Adipose tissue (tissue), 3 donors: ENCODE data around the gene CXXC5. TPM values are rescaled to one million over a fixed set of nuclear protein-coding genes. Genes with fewer than 3 reads are reported as not detected.

Source experiments
- H3K27ac ChIP-seq: one replicate; pipeline ENCODE4 v1.5.1; 2013; ENCODE audit warnings: low read depth, low read length
- WGBS, 3 donors: extraction: QIAGEN DNeasy Blood & Tissue Kit; methylation state at CpG; one replicate each; pipeline ENCODE4 v1.1.7; 2013; 5-methylcytosine and 5-hydroxymethylcytosine counted together
- polyA plus RNA-seq, 3 donors: library from polyadenylated mRNA; stranded (reverse); fragments of 200-250 nt; gene quantifications; one replicate each; pipeline ENCODE4 v1.2.3, GENCODE V29; 2013
- donor health status: healthy with polysubstance abuse.
- donor health status: Bipolar disorder and iron deficiency.
- donor health status: healthy.

Gene CXXC5
- polyA plus RNA-seq, 3 donors: 14.2 to 52.3 (median 39.0) TPM

DNA sequence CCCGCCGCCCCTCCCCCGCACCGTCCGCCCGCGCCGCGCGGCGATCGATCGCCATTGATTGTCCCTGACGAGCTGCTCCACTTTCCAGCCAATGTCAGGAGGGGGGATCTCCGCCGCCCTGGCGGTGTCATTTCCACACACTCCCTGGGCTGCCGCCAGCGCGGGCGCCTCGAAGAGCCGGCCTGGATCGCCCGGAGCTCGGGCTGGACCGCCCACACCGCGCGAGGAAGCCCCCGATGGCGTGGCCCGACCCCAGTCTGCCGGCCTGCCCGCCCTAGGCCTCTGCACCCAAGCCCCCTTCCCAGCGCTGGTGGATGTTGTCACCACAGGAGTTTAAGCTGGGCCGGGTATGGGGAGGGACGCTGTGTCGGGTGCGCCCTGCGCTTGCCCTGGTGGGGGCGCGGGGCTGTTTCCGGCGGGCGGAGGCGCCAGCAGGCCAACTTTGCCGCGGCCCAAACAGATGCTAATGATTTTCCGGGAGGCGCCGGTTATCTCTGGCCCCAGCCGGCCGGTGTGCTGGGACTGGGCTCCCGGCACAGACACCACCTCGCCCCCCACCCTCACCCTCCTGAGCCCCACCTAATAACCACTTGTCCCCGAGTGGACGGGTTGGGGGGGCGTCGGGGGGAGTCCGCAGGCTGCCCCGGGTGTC lies 10.6 kb upstream of the CXXC5 start:
- WGBS, 3 donors: 0 to 1% (median 1%) methylated on average over 60 to 62 of the region's 62 CpGs
- H3K27ac ChIP-seq: peak overlapping the region; percentile 83

DNA sequence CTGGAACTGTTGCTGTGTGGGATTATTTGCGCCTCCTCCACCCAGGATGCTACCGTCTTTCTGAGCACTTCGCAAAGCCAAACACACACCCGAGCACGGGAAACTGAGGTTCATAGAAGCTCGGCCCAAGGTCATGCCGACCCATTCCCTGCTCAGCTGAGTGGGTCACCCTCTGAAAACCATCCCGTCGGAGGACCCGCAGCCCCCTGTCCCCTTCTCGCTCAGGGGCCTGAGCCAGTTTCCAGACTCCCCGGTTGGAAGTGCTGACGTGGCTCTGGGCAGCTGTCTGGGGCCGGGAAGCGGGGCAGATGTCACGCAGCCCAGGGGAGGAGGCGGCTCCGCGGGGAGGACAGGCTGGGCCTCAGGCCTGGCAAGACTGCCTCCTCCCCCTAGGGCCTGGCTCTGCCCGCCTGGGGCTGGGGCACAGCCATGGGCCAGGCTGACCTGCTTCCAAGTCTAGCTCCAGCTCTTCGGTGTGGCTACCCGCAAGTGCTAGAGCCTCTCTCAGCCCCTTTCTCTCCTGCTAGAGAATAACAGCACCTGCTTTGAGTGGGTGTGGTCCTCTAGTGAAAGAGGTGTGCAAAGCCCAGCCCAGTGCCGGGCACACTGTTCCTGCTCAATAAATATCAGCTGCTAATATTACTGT lies 9.9 kb upstream of the CXXC5 start:
- peak overlapping the region; percentile 83 for H3K27ac ChIP-seq

GRCh38 chr5:139638736-139639618 lies 9.2 kb upstream of the CXXC5 start:
- H3K27ac ChIP-seq: no peak overlapping the region
- 36 to 75% (median 65%) methylated on average over 12 of the region's 12 CpGs for WGBS, 3 donors

More for the DNA sequence above, 9.9 kb upstream of the CXXC5 start:
- WGBS, 3 donors: 2 to 6% (median 4%) methylated on average over 22 to 23 of the region's 23 CpGs

- no peak overlapping the region for H3K27ac ChIP-seq
- WGBS, 3 donors: 44 to 88% (median 85%) methylated on average over 11 of the region's 11 CpGs
Observed at GRCh38 chr5:139639619-139640380, 8.3 kb upstream of the CXXC5 start.

GRCh38 chr5:139640421-139641115 lies 7.6 kb upstream of the CXXC5 start:
- no peak overlapping the region for H3K27ac ChIP-seq
- 89 to 93% (median 91%) methylated on average over 13 of the region's 13 CpGs for WGBS, 3 donors

DNA sequence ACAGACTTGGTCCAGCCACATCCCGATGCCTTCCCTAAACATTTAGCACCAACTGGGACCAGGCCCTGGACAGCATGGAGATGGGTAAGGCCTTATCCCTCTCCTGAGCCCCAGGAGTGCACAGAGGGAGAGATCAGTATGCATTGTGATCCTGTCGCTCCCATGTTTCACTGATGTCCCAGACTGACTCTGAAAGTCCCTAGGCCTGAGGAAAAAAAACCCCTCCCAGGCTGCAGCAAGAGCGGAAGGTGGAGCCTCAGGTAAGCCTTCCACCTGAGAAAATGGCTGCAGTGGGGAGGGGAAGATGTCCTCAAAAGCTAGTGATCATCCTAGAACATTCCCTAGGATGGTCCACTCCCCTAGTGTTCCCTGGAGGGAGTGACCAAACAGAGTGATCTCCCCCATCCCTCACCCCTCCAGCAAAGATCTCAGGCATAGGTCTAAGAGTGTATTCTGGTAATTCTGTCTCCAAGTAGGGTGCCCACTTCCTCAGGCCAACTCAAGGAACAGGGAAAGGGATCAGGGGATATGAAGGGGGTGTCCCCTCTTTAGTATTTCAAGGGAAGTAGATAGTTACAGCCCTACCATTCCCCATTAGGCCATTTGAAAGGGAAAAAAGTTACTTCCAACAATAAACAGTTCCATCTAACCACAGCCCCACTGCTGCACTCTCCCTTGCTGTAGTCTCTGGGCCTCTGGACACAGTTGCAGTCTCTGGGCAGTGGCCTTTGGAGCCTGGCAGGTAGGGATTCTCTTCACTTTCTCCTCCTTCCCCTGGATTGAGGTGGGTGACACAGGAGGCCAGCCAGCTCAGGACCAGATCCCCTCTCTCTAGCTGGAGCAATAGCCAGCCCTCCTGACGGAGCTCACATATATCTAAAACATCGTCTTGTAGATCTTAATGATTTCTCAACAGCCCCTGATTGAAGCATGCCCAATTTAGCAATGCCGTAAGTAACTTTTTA lies 6.8 kb upstream of the CXXC5 start:
- no peak overlapping the region for H3K27ac ChIP-seq
- WGBS, 3 donors: 72 to 89% (median 81%) methylated on average over 6 of the region's 6 CpGs

- H3K27ac ChIP-seq: no peak overlapping the region
- 62 to 67% (median 64%) methylated on average over 7 of the region's 7 CpGs for WGBS, 3 donors
Observed at GRCh38 chr5:139642213-139642612, 5.9 kb upstream of the CXXC5 start.

- 38 to 74% (median 65%) methylated on average over 16 of the region's 16 CpGs for WGBS, 3 donors
- H3K27ac ChIP-seq: no peak overlapping the region
Observed at GRCh38 chr5:139642891-139643871, 5.0 kb upstream of the CXXC5 start.

DNA sequence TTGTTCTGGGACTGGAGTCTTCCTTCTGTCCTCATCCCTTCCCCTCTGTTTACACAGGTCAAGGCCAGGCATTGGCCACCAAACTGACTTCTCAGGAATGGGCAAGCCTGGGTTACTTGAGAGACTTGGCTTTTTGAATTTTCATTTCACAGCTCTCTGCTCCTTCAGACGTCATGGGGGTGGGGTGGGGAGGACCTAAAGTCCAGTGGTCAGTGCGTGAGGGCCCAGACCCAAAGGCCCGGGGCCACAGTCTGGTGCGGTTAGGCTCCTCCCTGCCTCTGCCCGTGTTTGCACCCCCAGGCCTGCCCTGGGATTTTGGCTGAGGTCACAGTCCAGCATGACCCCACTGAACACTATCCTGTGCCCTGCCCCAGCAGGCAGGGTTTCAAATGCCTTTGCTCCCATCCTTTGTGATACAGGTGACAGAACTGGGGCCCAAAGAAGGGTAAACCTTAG lies 4.1 kb upstream of the CXXC5 start:
- no peak overlapping the region for H3K27ac ChIP-seq
- 66 to 88% (median 67%) methylated on average over 5 of the region's 5 CpGs for WGBS, 3 donors

DNA sequence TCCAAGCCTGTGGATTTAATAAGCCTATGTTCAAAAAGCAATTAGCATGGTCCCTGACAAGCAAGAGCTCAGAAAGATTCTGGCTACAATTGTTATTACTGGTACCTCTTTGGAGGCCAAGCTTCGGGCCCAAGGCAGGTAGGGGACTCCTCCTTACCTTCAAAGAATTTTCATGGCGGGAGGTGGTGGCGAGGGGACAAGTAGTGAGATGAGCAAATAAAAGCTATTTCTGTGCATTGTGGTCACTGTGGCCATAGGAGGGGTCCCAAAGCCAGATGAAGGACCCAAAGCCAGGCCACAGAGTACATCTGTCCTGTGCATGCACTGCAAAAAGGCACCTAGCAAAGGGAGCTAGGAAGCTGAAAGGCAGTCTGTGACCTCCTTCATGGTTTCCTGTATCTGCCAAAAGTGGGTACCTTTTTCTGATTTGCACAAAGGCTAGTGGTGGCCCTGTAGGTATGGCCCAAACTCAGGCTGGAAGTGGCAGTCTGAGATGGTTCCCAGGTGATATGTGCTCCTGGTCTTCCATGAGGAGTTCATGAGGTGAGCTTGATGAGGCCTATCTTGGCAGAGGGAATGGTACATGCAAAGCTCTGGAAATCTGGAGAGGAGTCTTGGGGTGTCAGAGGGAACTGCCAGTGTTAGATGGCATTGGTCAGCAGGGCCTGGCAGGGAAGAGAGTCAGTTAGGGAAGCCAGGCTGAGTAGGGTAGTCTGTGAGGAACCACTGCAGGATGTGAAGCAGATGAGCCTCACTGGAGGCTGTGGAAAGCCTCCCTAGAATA lies 3.3 kb upstream of the CXXC5 start:
- 87 to 98% (median 96%) methylated on average over 3 of the region's 3 CpGs for WGBS, 3 donors
- no peak overlapping the region for H3K27ac ChIP-seq

- 87 to 97% (median 90%) methylated on average over 3 of the region's 3 CpGs for WGBS, 3 donors
- no peak overlapping the region for H3K27ac ChIP-seq
Observed at GRCh38 chr5:139645430-139645871, 2.7 kb upstream of the CXXC5 start.

DNA sequence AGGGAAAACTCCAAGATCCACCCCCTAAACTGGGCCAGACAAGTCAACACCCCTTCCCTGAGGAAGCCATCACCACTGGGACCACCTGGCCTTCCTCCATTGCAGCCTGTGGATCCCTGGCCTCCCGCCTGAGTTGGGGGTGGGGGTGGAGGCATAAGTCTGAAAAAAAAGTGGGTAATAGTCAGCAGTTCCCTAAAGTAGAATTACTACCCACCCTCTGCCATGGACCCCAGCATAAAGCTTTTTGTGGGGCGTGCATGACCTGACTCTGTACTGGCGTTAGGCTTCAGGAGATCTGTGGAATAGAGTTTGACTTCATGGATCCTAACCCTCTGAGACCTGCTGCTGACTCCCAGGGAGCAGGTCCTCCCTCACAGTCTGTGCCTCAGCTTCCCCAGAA lies 2.0 kb upstream of the CXXC5 start:
- 89 to 95% (median 90%) methylated on average over 3 of the region's 3 CpGs for WGBS, 3 donors
- no peak overlapping the region for H3K27ac ChIP-seq

DNA sequence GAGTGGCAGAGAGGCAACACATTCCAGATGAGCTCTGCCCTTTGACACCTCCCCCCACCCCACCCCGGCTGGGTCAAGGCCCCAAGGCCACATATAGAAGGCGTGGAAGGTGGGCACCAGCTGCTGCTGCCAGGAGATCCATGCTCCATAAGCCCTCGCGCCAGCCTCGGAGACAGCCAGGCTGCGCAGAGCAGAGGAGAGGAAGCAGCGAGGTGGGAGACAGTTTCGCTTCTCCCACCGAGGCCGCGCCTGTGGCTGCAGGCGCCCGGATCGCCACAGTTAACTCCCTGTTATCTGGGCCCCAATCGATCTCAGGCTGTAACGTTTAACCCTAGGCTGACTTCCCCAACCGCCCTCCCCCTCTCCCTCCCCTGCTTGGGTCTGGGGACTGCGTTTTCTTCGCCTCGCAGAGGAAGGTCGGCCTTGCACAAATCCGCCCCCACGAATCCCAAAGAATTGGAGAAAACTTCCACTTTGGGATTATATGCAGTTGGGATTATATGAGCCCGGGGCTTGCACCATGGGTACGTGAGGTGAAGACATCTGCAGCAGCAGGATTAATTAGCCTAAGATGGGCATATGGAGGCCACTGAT lies 1.1 kb upstream of the CXXC5 start:
- WGBS, 3 donors: 10 to 29% (median 18%) methylated on average over 23 to 25 of the region's 25 CpGs
- no peak overlapping the region for H3K27ac ChIP-seq

GRCh38 chr5:139647506-139648204 lies 494 bp upstream of the CXXC5 start:
- 17 to 21% (median 18%) methylated on average over 29 to 46 of the region's 46 CpGs for WGBS, 3 donors

More at GRCh38 chr5:139647506-139648204, 494 bp upstream of the CXXC5 start:
- H3K27ac ChIP-seq: no peak overlapping the region
